Fibroblast of pulmonary artery (primary cell): ENCODE measurements around the gene IMPDH1.

ENCODE experiments used
- DNase-seq: peaks from one replicate; pipeline ENCODE4 v3.0.0-alpha.2; 2010; ENCODE audit warnings: low read depth
- H3K4me3 ChIP-seq: replicated peaks from 2 replicates; pipeline ENCODE4 v1.5.1; 2011; ENCODE audit warnings: low read depth, mild to moderate bottlenecking, control low read depth, low read length, moderate library complexity
- CTCF ChIP-seq: IDR thresholded peaks from 2 replicates; pipeline ENCODE4 v1.5.1; 2011; ENCODE audit warnings: mild to moderate bottlenecking, control low read depth, low read length, inconsistent platforms; ENCODE audit errors: missing control alignments

The IMPDH1 gene

DNA sequence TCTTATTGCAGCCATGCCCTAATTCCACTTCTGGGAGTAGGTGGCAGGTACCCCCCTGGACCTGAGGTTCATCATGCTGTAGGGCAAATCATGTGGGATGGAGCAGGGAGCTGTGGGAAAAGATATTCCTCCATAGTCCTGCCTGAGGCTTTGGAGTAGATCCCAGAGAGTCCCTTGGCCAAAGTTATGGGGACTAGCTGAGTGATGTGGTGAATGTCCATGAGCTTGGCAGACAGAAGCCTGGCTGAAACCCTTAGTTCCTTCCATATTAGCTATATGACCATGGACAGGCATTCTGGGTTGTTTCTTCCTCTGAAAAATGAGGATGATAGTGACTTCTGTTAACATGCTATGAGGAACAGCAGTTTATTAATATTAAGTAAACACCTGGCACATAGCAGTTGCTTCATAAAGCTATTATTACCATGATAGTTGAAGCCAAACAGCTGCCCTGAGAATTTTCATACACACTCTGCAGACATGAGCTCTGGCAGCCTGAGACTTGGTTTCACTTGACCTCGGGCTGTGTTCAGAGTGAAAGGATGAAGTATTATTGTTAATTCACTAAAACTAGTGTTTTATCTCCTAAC lies 15.0 kb upstream of the IMPDH1 start:
- TF ChIP-seq CTCF = no peak
- DNase-seq = no peak
- H3K4me3 ChIP-seq = no peak overlapping the region

GRCh38 chr7:128422842-128423241 lies 13.1 kb upstream of the IMPDH1 start:
- DNase-seq = no peak
- no peak overlapping the region for H3K4me3 ChIP-seq
- no peak for TF ChIP-seq CTCF

- no peak for DNase-seq
- H3K4me3 ChIP-seq = no peak overlapping the region
- no peak for TF ChIP-seq CTCF
Observed at GRCh38 chr7:128422037-128422436, 12.3 kb upstream of the IMPDH1 start.

DNA sequence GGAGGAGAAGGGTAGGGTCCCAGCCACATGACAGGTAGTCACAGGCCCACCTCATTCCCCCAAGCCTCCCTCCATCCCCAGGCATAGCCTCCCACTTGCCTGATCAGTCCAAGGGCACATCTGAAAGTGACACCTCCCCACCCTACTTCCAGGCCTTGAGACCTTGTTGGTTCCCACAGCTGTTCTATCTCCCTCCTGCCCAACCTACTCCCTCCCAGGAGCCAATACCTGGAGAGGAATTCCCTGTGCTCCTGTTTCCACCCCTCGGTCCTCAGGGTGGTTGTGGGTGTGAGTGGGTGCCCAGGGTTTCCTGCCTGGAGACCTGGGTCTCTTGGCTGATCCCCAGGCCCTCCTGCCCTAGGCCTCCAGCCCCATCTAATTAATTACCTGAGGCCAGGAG lies 11.6 kb upstream of the IMPDH1 start:
- no peak for DNase-seq
- no peak for TF ChIP-seq CTCF
- no peak overlapping the region for H3K4me3 ChIP-seq

GRCh38 chr7:128420773-128421172 lies 11.0 kb upstream of the IMPDH1 start:
- no peak for TF ChIP-seq CTCF
- no peak overlapping the region for H3K4me3 ChIP-seq
- no peak for DNase-seq

DNA sequence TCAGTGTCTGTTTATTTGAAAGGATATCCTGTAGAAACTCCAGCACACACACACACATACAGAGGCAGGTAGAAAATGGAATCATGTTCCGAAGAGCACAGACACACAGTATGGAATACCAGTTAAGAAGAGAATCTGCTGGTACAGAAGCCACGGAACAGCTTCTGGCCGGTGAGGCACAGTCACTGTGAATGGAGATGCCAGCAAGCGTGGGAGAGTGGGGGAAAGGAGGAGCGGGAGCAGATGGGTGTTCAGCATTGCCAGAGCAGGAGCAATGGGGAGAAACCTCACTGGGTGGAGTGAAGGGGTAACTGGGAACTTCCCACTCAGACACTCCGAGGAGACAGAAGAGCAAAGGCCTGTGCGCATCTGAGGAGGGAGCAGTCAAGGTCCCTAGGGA lies 9.5 kb upstream of the IMPDH1 start:
- no peak for TF ChIP-seq CTCF
- no peak for DNase-seq
- no peak overlapping the region for H3K4me3 ChIP-seq

GRCh38 chr7:128417071-128417470 lies 7.3 kb upstream of the IMPDH1 start:
- DNase-seq = no peak
- TF ChIP-seq CTCF = no peak
- no peak overlapping the region for H3K4me3 ChIP-seq
